Measurements from ENCODE around the gene HSFY2.
"Not testable (repeated sequence)": the region's sequence is repeated elsewhere in the genome, so short reads cannot be mapped to it uniquely, and the experiment has no call there.

HSFY2 gene

GRCh38 chrY:18773635-18774034, at the start of gene HSFY2:
HSFY2 (minus strand) TSS chrY:18773735; CDS start chrY:18773618, 117 bp downstream.
- DNase-seq (ENCODE audit: low read depth); H3K4me3 ChIP-seq (ENCODE audit: low read length): not testable (repeated sequence)

GRCh38 chrY:18815751-18816150, 42.2 kb upstream of the HSFY2 start:
- not testable (repeated sequence) for DNase-seq (ENCODE audit: low read depth)

GRCh38 chrY:18788757-18789406, 15.3 kb upstream of the HSFY2 start:
- not testable (repeated sequence) for DNase-seq (ENCODE audit: low read depth); H3K4me3 ChIP-seq (ENCODE audit: low read length)

More at GRCh38 chrY:18815751-18816150, 42.2 kb upstream of the HSFY2 start:
- H3K4me3 ChIP-seq (ENCODE audit: low read length): not testable (repeated sequence)

GRCh38 chrY:18754077-18754476, 19.5 kb downstream of the HSFY2 start:
- not testable (repeated sequence) for DNase-seq (ENCODE audit: low read depth); H3K4me3 ChIP-seq (ENCODE audit: low read length)

GRCh38 chrY:18753133-18753815, 20.3 kb downstream of the HSFY2 start:
- not testable (repeated sequence) for H3K4me3 ChIP-seq (ENCODE audit: low read length); DNase-seq (ENCODE audit: low read depth)

GRCh38 chrY:18723714-18724113, 49.8 kb downstream of the HSFY2 start:
- DNase-seq (ENCODE audit: low read depth); H3K4me3 ChIP-seq (ENCODE audit: low read length): not testable (repeated sequence)

All from retinal pigment epithelial cell (primary cell).